GM23338 (cell line): Measurements from ENCODE around the gene ATP9B. TPM values are rescaled to one million over a fixed set of nuclear protein-coding genes. Genes with fewer than 3 reads are reported as not detected.
"Not testable (repeated sequence)": the region's sequence is repeated elsewhere in the genome, so short reads cannot be mapped to it uniquely, and the experiment has no call there.

Experiments
- ATAC-seq: fragments of 200-7000 bp; cut with Tn5 transposase; 3 replicates; pipeline ENCODE4 v1.9.1; 2020
- DNase-seq: peaks from one replicate; pipeline ENCODE4 v3.0.0-alpha.2; 2015; ENCODE audit warnings: low spot score
- H2AFZ ChIP-seq: fragments of 200-600 bp; sonication (generic); 2 replicates; pipeline ENCODE4 v1.8.0; 2016; ENCODE audit warnings: antibody characterized with exemption, mild to moderate bottlenecking, moderate library complexity
- H3F3A ChIP-seq: fragments of 200-600 bp; sonication (generic); replicated peaks from 2 replicates; pipeline ENCODE4 v1.8.0; 2017; ENCODE audit warnings: antibody characterized with exemption, mixed run types, low read depth
- H3K27ac ChIP-seq: fragments of 200-600 bp; sonication (generic); 2 replicates; pipeline ENCODE4 v1.6.1; 2016; ENCODE audit warnings: low read depth
- H3K27me3 ChIP-seq: fragments of 200-600 bp; sonication (generic); 2 replicates; pipeline ENCODE4 v1.8.0; 2016; ENCODE audit warnings: mild to moderate bottlenecking, mixed run types, moderate library complexity; ENCODE audit not compliant: insufficient read depth
- H3K36me3 ChIP-seq: fragments of 200-600 bp; sonication (generic); 2 replicates; pipeline ENCODE4 v1.8.0; 2016; ENCODE audit warnings: mild to moderate bottlenecking; ENCODE audit not compliant: insufficient read depth
- H3K4me1 ChIP-seq: fragments of 200-600 bp; sonication (generic); 2 replicates; pipeline ENCODE4 v1.8.0; 2016; ENCODE audit warnings: mild to moderate bottlenecking, moderate library complexity; ENCODE audit not compliant: insufficient read depth
- H3K4me2 ChIP-seq: fragments of 200-600 bp; sonication (generic); 2 replicates; pipeline ENCODE4 v1.7.1; 2017; ENCODE audit warnings: mixed run types
- H3K4me3 ChIP-seq: fragments of 200-600 bp; sonication (generic); 2 replicates; pipeline ENCODE4 v1.6.1; 2016; ENCODE audit warnings: mixed run types
- H3K79me2 ChIP-seq: fragments of 200-600 bp; sonication (generic); replicated peaks from 2 replicates; pipeline ENCODE4 v1.8.0; 2017; ENCODE audit warnings: mild to moderate bottlenecking; ENCODE audit not compliant: insufficient read depth
- H3K9me2 ChIP-seq: fragments of 200-600 bp; sonication (generic); 2 replicates; pipeline ENCODE4 v1.8.0; 2017; ENCODE audit not compliant: insufficient read depth
- H4K20me1 ChIP-seq: fragments of 200-600 bp; sonication (generic); replicated peaks from 2 replicates; pipeline ENCODE4 v1.8.0; 2017; ENCODE audit warnings: mild to moderate bottlenecking; ENCODE audit not compliant: insufficient read depth
- H3K27ac Mint-ChIP-seq: 2 replicates; pipeline ENCODE4 v1.8.0; 2020; ENCODE audit warnings: inconsistent platforms, mild to moderate bottlenecking, moderate library complexity, mixed read lengths
- H3K27me3 Mint-ChIP-seq: 3 replicates; pipeline ENCODE4 v1.8.0; 2022; ENCODE audit warnings: low read depth, mild to moderate bottlenecking, moderate library complexity, mixed read lengths, inconsistent platforms; ENCODE audit not compliant: insufficient read depth, poor library complexity
- H3K36me3 Mint-ChIP-seq: 3 replicates; pipeline ENCODE4 v1.8.0; 2021; ENCODE audit warnings: low read depth, mild to moderate bottlenecking, inconsistent platforms, moderate library complexity, mixed read lengths
- H3K4me1 Mint-ChIP-seq: 3 replicates; pipeline ENCODE4 v1.8.0; 2020; ENCODE audit warnings: mild to moderate bottlenecking, inconsistent platforms, mixed read lengths
- H3K4me3 Mint-ChIP-seq: 3 replicates; pipeline ENCODE4 v1.8.0; 2021; ENCODE audit warnings: moderate library complexity, mild to moderate bottlenecking, inconsistent platforms, mixed read lengths
- H3K9me3 Mint-ChIP-seq: 3 replicates; pipeline ENCODE4 v1.8.0; 2020; ENCODE audit warnings: moderate library complexity, mild to moderate bottlenecking, inconsistent platforms, mixed read lengths
- CTCF ChIP-seq, 2 experiments: fragments of 200-600 bp in 1 of 2; sonication (generic) in 1 of 2; conservative IDR thresholded peaks; 2 replicates each; pipeline versions ENCODE4 v1.5.1 to v1.6.1; 2016 to 2017; ENCODE audit warnings: antibody characterized with exemption in 2 of 2, low read depth in 2 of 2, mild to moderate bottlenecking in 2 of 2, moderate library complexity in 1 of 2
- ETS1 ChIP-seq: IDR thresholded peaks from 2 replicates; pipeline ENCODE4 v1.6.1; 2016; ENCODE audit warnings: antibody characterized with exemption
- EZH2 ChIP-seq: fragments of 200-600 bp; sonication (generic); IDR thresholded peaks from one replicate; pipeline ENCODE4 v1.8.0; 2017; ENCODE audit warnings: antibody characterized with exemption, mild to moderate bottlenecking, low read depth; ENCODE audit not compliant: unreplicated experiment
- JUNB ChIP-seq: IDR thresholded peaks from one replicate; pipeline ENCODE4 v1.6.1; 2016; ENCODE audit warnings: antibody characterized with exemption; ENCODE audit not compliant: unreplicated experiment
- NANOG ChIP-seq: IDR thresholded peaks from 2 replicates; pipeline ENCODE4 v1.6.1; 2016; ENCODE audit warnings: antibody characterized with exemption, borderline replicate concordance
- STAT1 ChIP-seq: IDR thresholded peaks from one replicate; pipeline ENCODE4 v1.6.1; 2016; ENCODE audit warnings: antibody characterized with exemption; ENCODE audit not compliant: unreplicated experiment
- ZNF114 ChIP-seq: fragments of 250-450 bp; sonication (Bioruptor Pico); IDR thresholded peaks from 2 replicates; pipeline ENCODE4 v1.5.0; 2020; ENCODE audit warnings: mild to moderate bottlenecking, moderate library complexity
- ZNF331 ChIP-seq: fragments of 250-450 bp; sonication (Bioruptor Pico); IDR thresholded peaks from 2 replicates; pipeline ENCODE4 v1.5.0; 2020; ENCODE audit warnings: low read depth, mild to moderate bottlenecking, moderate library complexity
- polyA plus RNA-seq: library from polyadenylated mRNA; unstranded; fragments of >200 nt; fragmentation: Nextera tagmentation; extraction: Ambion mirVana; gene quantifications from 2 replicates; pipeline ENCODE4 v1.2.1, GENCODE V29; 2016
- total RNA-seq: library from RNA; depleted of rRNA; stranded (reverse); fragments of >200 nt; shearing (Covaris generic); gene quantifications from 2 replicates; pipeline ENCODE4 v1.2.3, GENCODE V29; 2014

Gene ATP9B
- total and polyA plus RNA-seq, 2 experiments from 2014 or later, result 14.2 to 25.6 TPM

GRCh38 chr18:79283929-79284328, 214.7 kb downstream of the ATP9B start (continued):
- TF ChIP-seq STAT1, result no peak
- no peak for TF ChIP-seq JUNB
- no peak for TF ChIP-seq NANOG
- TF ChIP-seq EZH2, result no peak
- TF ChIP-seq CTCF (conservative IDR thresholded peaks at IDR 0.05; ENCODE audit: low read depth in 2 of 2), result no peak
- TF ChIP-seq ZNF114 (CRISPR knock-in tag), result no peak
- TF ChIP-seq ETS1, result no peak
- no peak for TF ChIP-seq ZNF331 (CRISPR knock-in tag)

- H3K27ac ChIP-seq, H2AFZ ChIP-seq, H3K4me3 ChIP-seq, H3K79me2 ChIP-seq, H3K36me3 ChIP-seq, H3K4me1 Mint-ChIP-seq, H3K27me3 ChIP-seq, H3K27me3 Mint-ChIP-seq, H3F3A ChIP-seq, H3K4me3 Mint-ChIP-seq, H3K4me2 ChIP-seq, H3K9me2 ChIP-seq, H4K20me1 ChIP-seq, H3K4me1 ChIP-seq, ATAC-seq, DNase-seq, H3K27ac Mint-ChIP-seq: not testable (repeated sequence)
- Mint-ChIP-seq H3K36me3 (peaks cover 20% of the 10 kb centered on the region), H3K9me3 (peaks cover 20% of the 10 kb centered on the region)
Observed at GRCh38 chr18:79285191-79285590, 216.0 kb downstream of the ATP9B start.

- H3K9me3 Mint-ChIP-seq, result peaks cover 34% of the 10 kb centered on the region
- H3K4me3 ChIP-seq, H3F3A ChIP-seq, H3K36me3 ChIP-seq, ATAC-seq, H3K27me3 Mint-ChIP-seq, H3K4me1 ChIP-seq, H2AFZ ChIP-seq, H3K4me2 ChIP-seq, H4K20me1 ChIP-seq, H3K9me2 ChIP-seq, H3K4me3 Mint-ChIP-seq, H3K27ac Mint-ChIP-seq, H3K27me3 ChIP-seq, DNase-seq, H3K4me1 Mint-ChIP-seq, H3K27ac ChIP-seq, H3K79me2 ChIP-seq: not testable (repeated sequence)
- H3K36me3 Mint-ChIP-seq, result peaks cover 42% of the 10 kb centered on the region
Observed at GRCh38 chr18:79290409-79290808, 221.2 kb downstream of the ATP9B start.
